C4-2B (cell line): Measurements from ENCODE around the gene EDNRB.

Experiments
- H3K27ac ChIP-seq: fragments of 450-650 bp; 2 replicates; pipeline ENCODE4 v1.5.1; 2017
- CTCF ChIP-seq: fragments of 450-650 bp; conservative IDR thresholded peaks from 2 replicates; pipeline ENCODE4 v1.5.1; 2017; ENCODE audit warnings: mild to moderate bottlenecking
- ZFX ChIP-seq: fragments of 450-650 bp; IDR thresholded peaks from 2 replicates; pipeline ENCODE4 v1.6.1; 2017

The EDNRB gene

GRCh38 chr13:77911751-77912150 is 6.9 kb downstream of the EDNRB start:
- TF ChIP-seq CTCF (no peak), ZFX (no peak)
- H3K27ac ChIP-seq: no peak overlapping the region

DNA sequence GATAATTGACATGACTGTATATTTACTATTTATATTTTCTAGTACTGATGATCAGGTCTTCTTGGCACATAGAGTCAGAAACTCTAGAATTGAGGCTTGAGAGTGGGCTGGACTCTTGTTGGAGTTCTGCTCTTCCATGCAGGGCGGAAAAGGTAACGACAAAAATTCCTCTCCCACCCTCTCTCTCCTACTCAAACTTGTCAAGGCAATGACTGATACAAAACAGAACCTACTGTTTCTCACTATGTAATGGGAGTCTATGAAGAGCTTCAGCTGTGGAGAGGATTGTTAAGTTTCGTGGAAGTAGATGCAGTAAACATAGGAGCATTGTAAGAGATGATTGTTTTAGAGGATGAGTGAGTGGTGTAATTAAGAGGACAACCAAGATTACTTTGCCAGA is 8.8 kb downstream of the EDNRB start:
- no peak for TF ChIP-seq CTCF
- no peak for TF ChIP-seq ZFX
- no peak overlapping the region for H3K27ac ChIP-seq

DNA sequence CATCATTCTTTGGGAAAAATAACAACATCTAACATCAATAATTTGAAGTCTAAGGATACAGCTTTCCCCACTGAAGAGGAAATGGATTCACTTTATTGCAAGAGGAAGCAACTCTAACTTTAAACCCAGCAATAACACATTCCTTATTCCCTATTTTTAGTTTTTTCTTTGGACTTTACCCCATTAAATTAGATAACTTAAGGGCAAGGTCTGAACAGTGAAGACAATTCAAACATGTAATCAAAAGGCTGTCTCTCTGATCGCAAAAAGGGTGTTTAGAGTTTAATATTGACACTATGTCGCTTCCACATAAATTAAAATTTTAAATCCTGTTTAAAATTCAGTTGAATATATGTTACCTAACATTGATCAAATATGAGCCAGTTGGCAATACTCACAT is 10.1 kb downstream of the EDNRB start:
- H3K27ac ChIP-seq: no peak overlapping the region
- TF ChIP-seq CTCF (no peak), ZFX (no peak)

DNA sequence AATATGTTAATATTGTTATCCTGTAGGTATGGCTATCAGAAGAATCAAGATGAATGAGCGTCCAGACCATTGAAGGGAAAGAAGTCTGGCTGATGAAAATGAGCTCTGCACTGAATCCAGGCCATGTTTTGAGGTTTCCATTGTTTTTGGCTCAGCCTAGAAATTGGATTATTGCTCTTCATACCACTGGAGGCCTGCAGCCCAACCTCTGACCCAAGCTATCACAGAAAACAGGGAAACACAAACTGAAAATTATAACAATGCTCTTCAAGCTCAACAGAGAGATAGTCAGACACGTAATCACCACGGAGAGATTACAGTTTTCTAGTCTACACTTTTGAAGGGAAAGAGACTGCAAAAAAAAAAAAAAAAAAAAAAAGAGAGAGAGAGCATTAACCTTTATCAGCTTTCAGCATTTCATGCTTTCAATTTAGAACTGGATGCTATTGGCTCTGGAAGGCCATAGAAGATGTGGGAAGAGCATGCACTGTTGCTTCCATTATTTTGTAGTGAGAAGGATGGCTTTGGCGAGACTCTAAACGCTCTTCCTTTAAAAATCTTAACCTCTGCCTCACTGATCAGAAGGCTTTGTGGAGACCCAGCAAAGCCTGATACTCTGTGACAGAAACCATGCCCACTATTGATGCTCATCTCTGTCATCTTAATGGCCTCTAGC is 10.8 kb downstream of the EDNRB start:
- H3K27ac ChIP-seq: no peak overlapping the region
- no peak for TF ChIP-seq CTCF
- no peak for TF ChIP-seq ZFX

DNA sequence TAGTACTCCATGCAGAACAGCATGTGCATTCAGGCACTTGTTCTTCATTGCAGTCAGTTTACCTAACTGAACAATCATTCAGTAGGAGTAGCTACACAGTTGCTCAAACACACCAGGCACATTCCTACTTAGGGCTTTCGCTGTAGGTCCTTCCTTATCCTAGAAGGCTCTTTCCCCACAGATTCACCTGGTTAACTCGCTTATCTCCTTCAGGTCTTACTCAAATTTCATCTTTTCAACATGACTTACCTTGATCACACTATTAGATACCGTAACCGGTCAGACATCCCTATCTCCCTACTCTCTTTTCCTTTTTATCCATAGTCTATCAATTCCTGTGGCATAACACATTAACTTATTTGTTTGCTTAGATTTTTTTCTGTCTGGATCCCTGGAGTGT is 14.6 kb downstream of the EDNRB start:
- TF ChIP-seq ZFX (no peak), CTCF (no peak)
- no peak overlapping the region for H3K27ac ChIP-seq

- TF ChIP-seq CTCF (no peak), ZFX (no peak)
- H3K27ac ChIP-seq: no peak overlapping the region
Observed at GRCh38 chr13:77903435-77903834, 15.2 kb downstream of the EDNRB start.

- TF ChIP-seq ZFX (no peak), CTCF (no peak)
- H3K27ac ChIP-seq: no peak overlapping the region
Observed at GRCh38 chr13:77902319-77902963, 16.2 kb downstream of the EDNRB start.
